Ishikawa (cell line): ENCODE results near the gene VDR.

Experiments used
- CREB1 ChIP-seq: IDR thresholded peaks from 2 replicates; pipeline ENCODE4 v1.6.1; 2012; ENCODE audit warnings: low read depth
- EGR1 ChIP-seq: IDR thresholded peaks from 2 replicates; pipeline ENCODE4 v1.6.1; 2012
- EP300 ChIP-seq: IDR thresholded peaks from 2 replicates; pipeline ENCODE4 v1.6.1; 2012; ENCODE audit warnings: borderline replicate concordance
- FOXM1 ChIP-seq: IDR thresholded peaks from 2 replicates; pipeline ENCODE4 v1.6.1; 2012; ENCODE audit warnings: low read depth, borderline replicate concordance
- MAX ChIP-seq: IDR thresholded peaks from 2 replicates; pipeline ENCODE4 v1.6.1; 2012
- RAD21 ChIP-seq: IDR thresholded peaks from 2 replicates; pipeline ENCODE4 v1.6.1; 2012; ENCODE audit warnings: low read depth
- REST ChIP-seq: IDR thresholded peaks from 2 replicates; pipeline ENCODE4 v1.6.1; 2012; ENCODE audit warnings: low read depth, mild to moderate bottlenecking
- TAF1 ChIP-seq: IDR thresholded peaks from 2 replicates; pipeline ENCODE4 v1.6.1; 2012; ENCODE audit warnings: low read depth, mild to moderate bottlenecking
- TCF12 ChIP-seq: IDR thresholded peaks from 2 replicates; pipeline ENCODE4 v1.6.1; 2012; ENCODE audit warnings: low read depth
- TEAD4 ChIP-seq: IDR thresholded peaks from 2 replicates; pipeline ENCODE4 v1.6.1; 2012
- YY1 ChIP-seq: IDR thresholded peaks from 2 replicates; pipeline ENCODE4 v1.6.1; 2012; ENCODE audit warnings: low read depth
- ZBTB7A ChIP-seq: IDR thresholded peaks from 2 replicates; pipeline ENCODE4 v1.6.1; 2012; ENCODE audit warnings: low read depth
- TF ChIP-seq, protein P1 (sequence below): IDR thresholded peaks from 2 replicates; pipeline ENCODE4 v1.6.1; 2012

DNA sequence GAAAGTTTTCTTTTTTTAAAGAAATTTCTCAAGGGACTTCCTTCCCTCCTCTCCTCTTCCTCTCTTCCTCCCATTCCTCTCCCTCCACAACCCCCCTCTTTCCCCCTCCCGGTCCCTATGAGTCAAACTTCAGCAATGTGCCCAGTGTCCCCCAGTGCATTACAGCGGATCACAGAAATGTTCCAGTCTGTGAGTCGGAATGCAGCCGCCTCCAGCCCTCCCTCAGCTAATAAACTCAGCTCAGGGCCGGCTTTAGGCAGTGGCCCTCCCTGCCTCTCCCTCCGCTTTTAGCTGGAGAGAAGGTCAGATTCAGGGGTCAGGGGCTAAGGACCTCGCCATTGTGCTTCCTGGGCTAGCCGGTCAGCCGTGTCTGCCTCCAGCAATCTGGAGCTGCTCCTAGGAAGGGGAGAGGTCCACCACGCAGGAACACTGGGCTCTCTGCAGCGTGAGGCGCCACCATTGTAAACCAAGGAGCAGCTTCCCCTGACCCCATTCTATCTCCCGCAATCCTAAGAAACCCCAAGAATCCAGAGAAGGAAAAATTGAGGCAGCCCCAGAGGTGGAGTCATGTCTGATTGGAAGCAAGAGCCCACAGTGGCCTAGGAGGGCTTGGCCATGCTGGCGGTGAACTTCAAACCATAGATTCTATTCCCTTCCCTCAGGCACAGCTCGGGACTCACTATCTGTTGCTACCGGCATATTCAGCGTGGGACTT is 84.0 kb downstream of the VDR start:
- TF ChIP-seq REST (no peak), MAX (peak; percentile 11; the same call in 1 of the 2 replicates), FOXM1 (peak; percentile 92), RAD21 (peak; percentile 26; the same call in 1 of the 2 replicates), TEAD4 (peak; percentile 99), EGR1 (no peak), YY1 (no peak), TAF1 (no peak), EP300 (peak; percentile 97), CREB1 (no peak; the same call in 1 of the 2 replicates), ZBTB7A (peak; percentile 60; the same call in 1 of the 2 replicates), TCF12 (peak; percentile 96)
- TF ChIP-seq, protein P1, sequence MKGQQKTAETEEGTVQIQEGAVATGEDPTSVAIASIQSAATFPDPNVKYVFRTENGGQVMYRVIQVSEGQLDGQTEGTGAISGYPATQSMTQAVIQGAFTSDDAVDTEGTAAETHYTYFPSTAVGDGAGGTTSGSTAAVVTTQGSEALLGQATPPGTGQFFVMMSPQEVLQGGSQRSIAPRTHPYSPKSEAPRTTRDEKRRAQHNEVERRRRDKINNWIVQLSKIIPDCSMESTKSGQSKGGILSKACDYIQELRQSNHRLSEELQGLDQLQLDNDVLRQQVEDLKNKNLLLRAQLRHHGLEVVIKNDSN = peak; percentile 34
